HEK293 (cell line): ENCODE data around the gene ZDHHC17.

ENCODE experiments used
- CTCF ChIA-PET: fragments of 350-600 bp; formaldehyde crosslinking; extraction: SDS; loops from one replicate; lab custom pipeline; 2021; ENCODE audit warnings: antibody characterized with exemption; lab: Yijun Ruan, JAX
- POLR2A ChIA-PET: fragments of 300-600 bp; formaldehyde crosslinking; extraction: SDS; loops from one replicate; lab custom pipeline; 2020; ENCODE audit warnings: antibody characterized with exemption, inconsistent platforms; lab: Yijun Ruan, JAX
- H3K27ac ChIP-seq: fragments of 200-500 bp; sonication (Bioruptor generic); 2 replicates; pipeline ENCODE4 v1.5.1; 2014; ENCODE audit warnings: low read depth, low read length, control low read depth, inconsistent platforms; ENCODE audit errors: extremely low read depth
- H3K36me3 ChIP-seq, 2 experiments: fragments of 200-500 bp in 1 of 2; sonication (Bioruptor generic) in 1 of 2; 1 replicate in 1 of 2; 2 replicates in 1 of 2; pipeline ENCODE4 v1.5.1; 2014 to 2017; ENCODE audit warnings: inconsistent platforms in 2 of 2, low read length in 2 of 2; ENCODE audit not compliant: control insufficient read depth in 2 of 2, insufficient read depth in 1 of 2
- H3K4me1 ChIP-seq: fragments of 200-500 bp; sonication (Bioruptor generic); 2 replicates; pipeline ENCODE4 v1.5.1; 2014; ENCODE audit warnings: mild to moderate bottlenecking, low read length, inconsistent platforms; ENCODE audit not compliant: control insufficient read depth, insufficient read depth
- H3K4me3 ChIP-seq: 2 replicates; pipeline ENCODE4 v1.5.1; 2011; ENCODE audit warnings: low read depth, mild to moderate bottlenecking, control low read depth, low read length, moderate library complexity
- H3K9me3 ChIP-seq: fragments of 200-500 bp; sonication (Bioruptor generic); 2 replicates; pipeline ENCODE4 v1.5.1; 2014; ENCODE audit warnings: low read depth, low read length, inconsistent platforms; ENCODE audit not compliant: control insufficient read depth, insufficient read depth
- AEBP2 ChIP-seq: fragments of 450-650 bp; formaldehyde crosslinking; IDR thresholded peaks from 2 replicates; pipeline ENCODE4 v1.5.1; 2016; ENCODE audit warnings: missing biosample characterization, missing genetic modification characterization, borderline replicate concordance
- CTCF ChIP-seq: fragments of 450-650 bp; formaldehyde crosslinking; IDR thresholded peaks from 2 replicates; pipeline ENCODE4 v1.5.1; 2016; ENCODE audit warnings: missing biosample characterization, missing genetic modification characterization
- KLF16 ChIP-seq: fragments of 450-650 bp; formaldehyde crosslinking; IDR thresholded peaks from 2 replicates; pipeline ENCODE4 v1.5.1; 2017; ENCODE audit warnings: missing biosample characterization, missing genetic modification characterization
- ZBTB21 ChIP-seq: fragments of 450-650 bp; formaldehyde crosslinking; IDR thresholded peaks from 2 replicates; pipeline ENCODE4 v1.5.1; 2017; ENCODE audit warnings: missing biosample characterization, missing genetic modification characterization
- ZBTB49 ChIP-seq: fragments of 450-650 bp; formaldehyde crosslinking; IDR thresholded peaks from 2 replicates; pipeline ENCODE4 v1.5.1; 2016; ENCODE audit warnings: missing biosample characterization, missing genetic modification characterization, low read depth
- ZFP3 ChIP-seq: fragments of 450-650 bp; formaldehyde crosslinking; IDR thresholded peaks from 2 replicates; pipeline ENCODE4 v1.5.1; 2016; ENCODE audit warnings: low read depth, missing biosample characterization, missing genetic modification characterization
- ZNF211 ChIP-seq: fragments of 450-650 bp; formaldehyde crosslinking; IDR thresholded peaks from 2 replicates; pipeline ENCODE4 v1.5.1; 2016; ENCODE audit warnings: low read depth, missing biosample characterization, missing genetic modification characterization
- ZNF274 ChIP-seq, 2 experiments: fragments of 200-500 bp in 1 of 2; fragments of 450-650 bp in 1 of 2; sonication (Bioruptor generic) in 1 of 2; formaldehyde crosslinking in 1 of 2; IDR thresholded peaks; 2 replicates each; pipeline versions ENCODE4 v1.5.1 to v1.6.1; 2014 to 2016; ENCODE audit warnings: borderline replicate concordance in 1 of 2, inconsistent platforms in 1 of 2, low read length in 1 of 2, missing biosample characterization in 1 of 2, missing genetic modification characterization in 1 of 2
- ZNF280D ChIP-seq: fragments of 450-650 bp; formaldehyde crosslinking; IDR thresholded peaks from 2 replicates; pipeline ENCODE4 v1.5.1; 2016; ENCODE audit warnings: missing biosample characterization, missing genetic modification characterization
- ZNF354C ChIP-seq: fragments of 450-650 bp; formaldehyde crosslinking; IDR thresholded peaks from 2 replicates; pipeline ENCODE4 v1.5.1; 2016; ENCODE audit warnings: missing biosample characterization, missing genetic modification characterization, low read depth, borderline replicate concordance
- ZNF362 ChIP-seq: fragments of 450-650 bp; formaldehyde crosslinking; IDR thresholded peaks from 2 replicates; pipeline ENCODE4 v1.5.1; 2016; ENCODE audit warnings: missing biosample characterization, missing genetic modification characterization
- ZNF488 ChIP-seq: fragments of 450-650 bp; formaldehyde crosslinking; IDR thresholded peaks from 2 replicates; pipeline ENCODE4 v1.5.1; 2016; ENCODE audit warnings: missing biosample characterization, missing genetic modification characterization
- ZNF561 ChIP-seq: fragments of 450-650 bp; IDR thresholded peaks from 2 replicates; pipeline ENCODE4 v1.5.1; 2018; ENCODE audit warnings: missing biosample characterization, missing genetic modification characterization, borderline replicate concordance
- ZNF571 ChIP-seq: fragments of 450-650 bp; formaldehyde crosslinking; IDR thresholded peaks from 2 replicates; pipeline ENCODE4 v1.5.0; 2017; ENCODE audit warnings: missing biosample characterization, missing genetic modification characterization
- ZNF704 ChIP-seq: fragments of 450-650 bp; formaldehyde crosslinking; IDR thresholded peaks from 2 replicates; pipeline ENCODE4 v1.5.1; 2016; ENCODE audit warnings: missing biosample characterization, missing genetic modification characterization
- ZNF830 ChIP-seq: fragments of 450-650 bp; IDR thresholded peaks from 2 replicates; pipeline ENCODE4 v1.5.0; 2018; ENCODE audit warnings: missing biosample characterization, missing genetic modification characterization, low read depth, mild to moderate bottlenecking, moderate library complexity
- ZSCAN23 ChIP-seq: fragments of 450-650 bp; formaldehyde crosslinking; IDR thresholded peaks from 2 replicates; pipeline ENCODE4 v1.5.1; 2016; ENCODE audit warnings: missing biosample characterization, missing genetic modification characterization

The ZDHHC17 gene

GRCh38 chr12:76848132-76848531 lies 84.2 kb downstream of the ZDHHC17 start:
- CTCF ChIA-PET, result no interaction called here
- TF ChIP-seq ZNF561 (no peak), ZNF830 (tag by site-specific recombination) (no peak), ZNF488 (no peak), CTCF (tag by site-specific recombination) (no peak), ZBTB21 (no peak), ZNF274 (IDR thresholded peaks at IDR 0.05; ENCODE audit: low read length) (no peak), ZNF274 (tag by site-specific recombination; IDR thresholded peaks at IDR 0.05; ENCODE audit: borderline replicate concordance) (no peak), ZSCAN23 (tag by site-specific recombination) (no peak), ZBTB49 (tag by site-specific recombination) (no peak), AEBP2 (no peak), ZNF280D (tag by site-specific recombination) (no peak), ZNF354C (tag by site-specific recombination) (no peak), ZNF211 (tag by site-specific recombination) (no peak), KLF16 (tag by site-specific recombination) (no peak), ZNF571 (tag by site-specific recombination) (no peak), ZNF704 (tag by site-specific recombination) (no peak), ZNF362 (no peak), ZFP3 (tag by site-specific recombination) (no peak)
- Histone ChIP-seq H3K36me3 (peaks cover 12 to 25% of the 10 kb centered on the region in 2 experiments), H3K4me3 (no peak overlapping the region), H3K9me3 (no peaks in the 10 kb centered on the region), H3K4me1 (no peaks in the 10 kb centered on the region), H3K27ac (no peak overlapping the region)
- POLR2A ChIA-PET, result no interaction called here
